NCI-H187 treated with DMSO at 0.1 percent for 48 hours (cell line): ENCODE measurements around the gene MAFG.
"Not testable (repeated sequence)": the region's sequence is repeated elsewhere in the genome, so short reads cannot be mapped to it uniquely, and the experiment has no call there.

Experiments used
- DNase-seq: peaks from one replicate; lab custom pipeline; 2025; lab: John Stamatoyannopoulos, UW

Gene MAFG

GRCh38 chr17:81958633-81959342 lies 31.3 kb upstream of the MAFG start:
- DNase-seq: no peak

DNA sequence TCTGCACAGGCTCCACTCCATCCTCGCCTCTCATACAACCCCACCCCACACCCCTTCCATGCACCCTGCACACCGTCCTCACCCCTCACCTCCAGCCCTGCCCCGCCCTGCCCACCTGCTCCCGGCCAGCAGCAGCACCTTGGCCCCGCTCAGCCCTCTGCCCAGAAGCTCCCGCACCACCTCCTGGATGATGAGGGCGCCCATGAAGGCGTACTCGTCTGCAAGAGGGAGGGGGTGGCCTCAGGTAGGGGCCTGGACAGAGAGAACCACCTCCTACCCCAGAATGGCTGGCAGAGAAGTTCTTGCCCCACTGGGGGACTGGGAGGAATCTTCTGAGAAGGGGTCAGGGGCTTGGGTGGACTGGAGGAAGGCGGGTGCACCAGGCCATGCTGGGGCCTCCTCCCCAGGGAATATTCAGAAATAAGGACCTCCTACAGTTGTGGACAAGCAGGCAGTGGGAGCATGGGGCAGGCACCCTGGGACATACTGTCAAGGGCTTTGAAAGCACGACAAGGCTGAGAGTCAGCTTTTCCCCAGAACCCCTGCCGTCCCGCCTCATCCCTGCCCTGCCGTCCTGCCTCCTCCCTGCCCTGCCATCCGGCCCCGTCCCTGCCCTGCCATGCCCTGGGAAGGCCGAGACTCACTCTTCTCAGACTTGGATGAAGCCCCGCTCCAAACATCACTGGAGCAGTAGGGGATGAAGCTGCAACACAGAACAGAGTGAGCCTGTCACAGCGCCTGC lies 30.3 kb upstream of the MAFG start:
- no peak for DNase-seq

- no peak for DNase-seq
These were observed 29.4 kb upstream of the MAFG start for GRCh38 chr17:81956607-81957589.

GRCh38 chr17:81955756-81956544 lies 28.4 kb upstream of the MAFG start:
- DNase-seq: no peak

- DNase-seq: no peak
These were observed 27.6 kb upstream of the MAFG start for GRCh38 chr17:81955058-81955681.

DNA sequence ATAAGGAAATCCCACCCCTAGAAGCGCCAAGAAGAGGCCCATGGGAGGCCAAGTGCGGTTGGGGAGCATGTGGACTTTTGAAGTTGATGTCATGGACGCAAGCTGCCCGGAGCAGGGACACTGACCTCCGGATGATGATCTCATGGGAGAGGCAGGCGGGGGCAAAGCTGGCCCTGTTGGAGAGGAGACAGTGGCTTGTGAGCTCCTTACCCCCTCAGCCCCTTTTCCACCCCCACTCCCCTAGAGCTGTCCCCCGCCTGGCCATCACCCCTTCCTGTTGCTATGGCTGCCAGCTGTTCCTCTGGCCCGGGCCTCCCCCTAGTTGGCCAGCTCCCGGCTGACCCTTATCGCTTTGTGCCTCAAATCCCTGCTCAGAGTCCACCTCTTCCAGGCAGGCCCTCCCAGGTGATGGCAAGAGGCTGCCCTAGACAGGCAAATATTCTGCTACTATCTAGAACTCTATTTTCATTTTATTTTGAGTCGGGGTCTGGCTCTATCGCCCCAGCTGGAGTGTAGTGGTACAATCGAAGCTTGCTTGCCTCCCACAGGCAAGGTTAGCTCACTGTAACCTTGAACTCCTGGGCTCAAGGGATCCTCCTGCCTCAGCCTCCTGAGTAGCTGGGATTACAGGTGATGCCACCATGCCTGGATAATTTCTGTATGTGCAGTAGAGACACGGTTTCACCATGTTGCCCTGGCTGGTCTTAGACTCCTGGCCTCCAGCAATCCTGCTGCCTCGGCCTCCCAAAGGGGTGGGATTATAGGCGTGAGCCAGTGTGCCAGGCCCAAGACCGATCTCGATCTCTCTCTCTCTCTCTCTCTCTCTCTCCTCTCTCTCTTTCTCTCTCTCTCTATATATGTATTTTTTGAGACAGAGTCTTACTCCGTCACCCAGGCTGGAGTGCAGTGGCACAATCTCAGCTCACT lies 26.9 kb upstream of the MAFG start:
- no peak for DNase-seq

GRCh38 chr17:81953443-81953842 lies 25.9 kb upstream of the MAFG start:
- not testable (repeated sequence) for DNase-seq

GRCh38 chr17:81952792-81953228 lies 25.3 kb upstream of the MAFG start:
- DNase-seq: no peak

DNA sequence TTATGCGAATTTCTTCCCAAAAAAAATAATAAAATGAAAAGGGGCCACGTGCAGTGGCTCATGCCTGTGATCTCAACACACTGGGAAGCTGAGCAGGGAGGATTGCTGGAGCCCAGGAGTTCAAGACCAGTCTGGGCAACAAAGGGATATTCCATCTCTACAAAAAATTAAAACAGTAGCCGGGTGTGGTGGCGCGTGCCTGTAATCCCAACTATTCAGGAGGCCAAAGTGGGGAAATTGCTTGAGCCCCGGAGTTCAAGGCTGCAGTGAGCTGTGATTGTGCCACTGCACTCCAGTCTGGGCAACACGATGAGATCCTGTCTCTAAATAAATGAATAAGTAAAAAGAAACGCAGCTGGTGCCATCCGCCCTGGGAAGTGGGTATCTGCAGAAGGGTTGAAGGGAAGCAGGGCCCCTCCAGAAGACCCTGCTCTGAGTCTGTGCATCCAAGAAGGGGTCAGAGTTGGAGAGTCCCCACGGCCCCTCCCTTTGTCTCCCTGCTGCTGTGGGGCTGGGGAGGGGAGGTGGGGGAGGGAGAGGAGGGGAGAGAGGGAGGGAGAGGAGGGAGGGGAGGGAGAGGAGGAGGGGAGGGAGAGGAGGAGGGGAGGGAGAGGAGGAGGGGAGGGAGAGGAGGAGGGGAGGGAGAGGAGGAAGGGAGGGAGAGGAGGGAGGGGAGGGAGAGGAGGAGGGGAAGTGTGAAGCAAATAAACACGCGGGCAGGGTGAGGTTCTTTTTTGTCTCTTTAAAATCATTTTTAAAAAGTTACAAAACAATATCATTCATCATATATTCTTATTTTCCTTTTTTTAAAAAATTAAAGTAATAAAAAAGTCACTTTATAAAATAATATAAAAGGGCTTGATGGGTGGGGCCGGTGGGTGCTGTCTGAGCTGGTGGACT lies 24.5 kb upstream of the MAFG start:
- no peak for DNase-seq

DNA sequence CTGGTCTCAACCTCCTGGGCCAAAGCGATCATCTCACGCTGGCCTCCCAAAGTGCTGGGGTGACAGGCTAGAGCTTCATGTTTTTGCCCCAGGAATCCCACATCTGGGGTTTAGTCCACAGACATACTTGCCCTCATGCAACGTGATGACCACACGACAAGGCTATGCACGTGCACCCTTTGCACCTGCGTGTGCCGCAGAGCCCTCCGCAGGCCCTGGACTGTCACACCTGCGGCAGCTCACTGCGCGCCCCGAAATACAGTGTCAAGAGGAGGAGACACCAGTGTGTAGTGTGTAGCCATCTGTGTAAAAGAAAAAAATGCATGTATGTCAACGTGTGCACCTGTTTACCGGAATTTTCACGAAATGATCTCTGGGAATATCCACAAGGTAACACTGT lies 23.0 kb upstream of the MAFG start:
- no peak for DNase-seq

GRCh38 chr17:81948635-81949378 lies 21.3 kb upstream of the MAFG start:
- no peak for DNase-seq

- no peak for DNase-seq
These were observed 19.7 kb upstream of the MAFG start, which contains the start of gene MYADML2 for GRCh38 chr17:81947189-81947588. TSS of gene MYADML2 (minus strand) at chr17:81947233. CDS start at chr17:81941741, 5,492 bp downstream.

GRCh38 chr17:81944858-81945257 lies 17.3 kb upstream of the MAFG start:
- no peak for DNase-seq

DNA sequence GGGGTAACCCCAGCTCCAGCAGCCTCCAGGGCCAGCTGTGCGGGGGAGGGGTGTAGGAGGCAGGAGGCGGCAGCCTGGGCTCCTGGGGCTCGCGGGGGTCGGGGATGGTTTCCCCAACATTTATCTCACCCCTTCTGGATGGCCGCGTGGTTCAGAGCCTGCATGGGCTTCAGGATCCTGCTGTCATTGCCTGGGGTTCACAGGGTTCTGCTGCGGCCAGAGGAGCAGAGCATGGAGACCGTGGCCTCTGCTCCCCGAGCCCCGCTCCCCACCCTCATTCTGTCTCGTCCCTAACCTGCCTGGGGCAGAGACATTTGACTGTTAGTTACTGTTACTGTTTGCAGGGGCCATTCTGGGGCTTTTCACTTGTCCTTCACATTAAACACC lies 14.6 kb upstream of the MAFG start:
- no peak for DNase-seq

- DNase-seq: no peak
These were observed 14.1 kb upstream of the MAFG start for GRCh38 chr17:81941484-81942166.

- DNase-seq: no peak
These were observed 13.3 kb upstream of the MAFG start for GRCh38 chr17:81940538-81941483.
